GM12875 (cell line): ENCODE results near the gene PRICKLE3.

Source experiments
- H3K4me3 ChIP-seq: one replicate; pipeline ENCODE4 v1.5.1; 2011; ENCODE audit warnings: low read depth, low read length, control low read depth
- TF ChIP-seq, protein P1 (sequence below): IDR thresholded peaks from 2 replicates; pipeline ENCODE4 v1.5.1; 2011; ENCODE audit warnings: low read depth, mild to moderate bottlenecking, control low read depth, inconsistent platforms, low read length, moderate library complexity, borderline replicate concordance; ENCODE audit not compliant: insufficient read depth

PRICKLE3 gene

DNA sequence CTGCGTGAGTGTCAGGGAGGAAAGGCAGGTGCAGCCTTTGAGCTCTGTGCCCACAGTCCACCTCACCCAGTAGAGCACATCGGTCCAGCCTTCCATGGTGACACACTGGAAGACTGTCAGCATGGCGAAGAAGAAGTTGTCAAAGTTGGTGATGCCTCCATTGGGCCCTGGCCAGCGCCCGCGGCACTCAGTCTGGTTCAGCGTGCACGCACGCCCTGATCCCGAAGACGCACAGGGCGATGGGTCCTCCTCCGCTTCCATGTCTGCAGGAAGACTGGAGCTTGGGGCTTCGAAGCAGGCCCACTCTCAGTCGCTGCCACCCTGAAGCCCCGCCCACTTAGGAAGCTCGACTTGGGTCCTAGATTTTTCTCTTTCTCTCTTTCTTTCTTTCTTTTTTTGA is 42.0 kb upstream of the PRICKLE3 start:
- TF ChIP-seq, protein P1, sequence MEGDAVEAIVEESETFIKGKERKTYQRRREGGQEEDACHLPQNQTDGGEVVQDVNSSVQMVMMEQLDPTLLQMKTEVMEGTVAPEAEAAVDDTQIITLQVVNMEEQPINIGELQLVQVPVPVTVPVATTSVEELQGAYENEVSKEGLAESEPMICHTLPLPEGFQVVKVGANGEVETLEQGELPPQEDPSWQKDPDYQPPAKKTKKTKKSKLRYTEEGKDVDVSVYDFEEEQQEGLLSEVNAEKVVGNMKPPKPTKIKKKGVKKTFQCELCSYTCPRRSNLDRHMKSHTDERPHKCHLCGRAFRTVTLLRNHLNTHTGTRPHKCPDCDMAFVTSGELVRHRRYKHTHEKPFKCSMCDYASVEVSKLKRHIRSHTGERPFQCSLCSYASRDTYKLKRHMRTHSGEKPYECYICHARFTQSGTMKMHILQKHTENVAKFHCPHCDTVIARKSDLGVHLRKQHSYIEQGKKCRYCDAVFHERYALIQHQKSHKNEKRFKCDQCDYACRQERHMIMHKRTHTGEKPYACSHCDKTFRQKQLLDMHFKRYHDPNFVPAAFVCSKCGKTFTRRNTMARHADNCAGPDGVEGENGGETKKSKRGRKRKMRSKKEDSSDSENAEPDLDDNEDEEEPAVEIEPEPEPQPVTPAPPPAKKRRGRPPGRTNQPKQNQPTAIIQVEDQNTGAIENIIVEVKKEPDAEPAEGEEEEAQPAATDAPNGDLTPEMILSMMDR, result no peak
- H3K4me3 ChIP-seq, result no peak overlapping the region

DNA sequence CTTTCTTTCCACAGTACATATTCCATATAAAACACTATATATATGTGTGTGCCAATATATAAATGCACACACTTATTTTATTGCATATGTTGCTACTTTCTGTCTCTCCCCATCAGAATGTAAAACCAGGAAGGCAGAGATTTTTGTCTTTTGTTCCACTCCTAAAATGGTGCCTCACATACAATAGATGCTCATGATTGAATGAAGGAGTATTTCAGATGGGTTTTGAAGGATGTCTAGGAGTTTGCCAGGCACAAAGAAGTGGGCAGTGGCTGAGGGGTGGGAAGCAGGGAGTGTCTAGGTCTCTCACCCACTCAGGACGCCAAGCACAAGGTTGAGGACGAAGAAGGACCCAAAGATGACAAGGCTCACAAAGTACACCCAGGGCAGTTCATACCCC is 41.6 kb upstream of the PRICKLE3 start:
- H3K4me3 ChIP-seq, result no peak overlapping the region
- TF ChIP-seq, protein P1, result no peak

DNA sequence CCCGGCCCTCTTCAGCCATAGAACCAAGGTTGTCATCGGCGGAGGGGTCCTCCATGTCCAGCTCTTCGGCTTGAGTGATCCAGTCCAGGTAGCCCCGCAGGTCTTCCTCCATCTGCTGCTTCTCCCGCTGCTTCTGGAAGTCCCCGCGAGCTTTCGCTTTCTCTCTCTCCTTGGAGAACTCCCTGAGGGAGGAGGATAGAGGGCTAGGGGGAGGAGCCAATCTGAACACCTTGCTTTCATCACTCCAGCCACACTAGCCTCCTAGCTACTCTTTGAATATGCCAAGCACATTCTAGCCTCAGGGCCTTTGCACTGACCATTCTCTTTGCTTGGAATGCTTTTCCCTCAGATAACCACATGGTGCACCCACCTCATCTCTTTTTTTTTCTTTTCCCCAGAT is 40.8 kb upstream of the PRICKLE3 start:
- H3K4me3 ChIP-seq, result no peak overlapping the region
- TF ChIP-seq, protein P1, result no peak

DNA sequence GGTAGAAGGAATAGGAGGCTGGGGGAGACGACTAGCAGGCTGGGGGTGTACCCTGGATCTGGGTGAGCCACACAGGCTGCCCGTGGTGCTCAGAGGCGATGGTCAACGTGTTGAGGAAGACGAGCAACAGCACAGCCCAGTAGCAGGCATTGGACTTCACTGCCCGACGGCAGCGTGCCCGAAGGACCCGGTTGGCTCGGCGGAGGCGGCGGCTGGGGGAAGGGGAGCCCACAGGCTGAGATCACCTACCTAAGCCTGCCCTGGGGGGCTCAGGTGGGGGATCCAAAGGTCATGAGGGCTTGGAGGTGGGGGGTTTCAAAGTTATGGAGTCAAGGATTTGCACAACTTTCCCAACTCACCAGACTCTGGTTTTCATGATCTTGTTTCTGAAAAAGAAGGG is 39.7 kb upstream of the PRICKLE3 start:
- H3K4me3 ChIP-seq, result no peak overlapping the region
- TF ChIP-seq, protein P1, result no peak

DNA sequence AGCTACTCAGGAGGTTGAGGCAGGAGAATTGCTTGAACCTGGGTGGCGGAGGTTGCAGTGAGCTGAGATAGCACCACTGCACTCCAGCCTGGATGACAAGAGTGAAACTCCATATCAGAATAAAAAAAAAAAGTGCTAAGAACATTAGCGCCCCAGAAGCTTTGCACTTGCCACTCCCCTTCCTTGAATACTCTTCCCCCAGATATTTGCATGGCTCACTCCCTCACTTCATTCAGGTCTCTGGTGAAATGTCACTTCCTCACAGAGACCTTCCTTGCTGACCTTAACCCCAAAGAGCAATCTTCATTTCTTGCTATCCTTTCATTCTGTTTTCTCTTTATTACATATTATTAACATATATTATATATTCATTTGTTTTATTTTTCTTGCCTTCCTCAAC is 35.7 kb upstream of the PRICKLE3 start:
- H3K4me3 ChIP-seq, result no peak overlapping the region
- TF ChIP-seq, protein P1, result no peak

DNA sequence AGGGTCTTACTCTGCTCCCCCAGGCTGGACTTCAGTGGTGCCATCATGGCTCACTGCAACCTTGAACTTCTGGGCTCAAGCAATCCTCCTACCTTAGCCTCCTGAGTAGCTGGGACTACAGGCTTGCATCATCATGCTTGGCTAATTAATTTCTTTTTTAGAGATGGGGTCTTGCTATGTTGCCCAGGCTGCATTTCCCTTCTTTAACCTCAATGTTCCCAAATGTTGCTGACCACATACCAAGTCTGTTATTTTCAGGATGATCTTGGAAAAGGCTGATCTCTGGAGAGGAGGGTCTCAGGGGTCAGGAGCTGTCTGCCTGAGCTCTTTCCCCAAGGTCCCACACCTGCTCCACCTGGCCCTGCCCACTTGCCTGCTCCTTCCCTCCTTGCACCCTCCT is 33.9 kb upstream of the PRICKLE3 start:
- TF ChIP-seq, protein P1, result no peak
- H3K4me3 ChIP-seq, result no peak overlapping the region

DNA sequence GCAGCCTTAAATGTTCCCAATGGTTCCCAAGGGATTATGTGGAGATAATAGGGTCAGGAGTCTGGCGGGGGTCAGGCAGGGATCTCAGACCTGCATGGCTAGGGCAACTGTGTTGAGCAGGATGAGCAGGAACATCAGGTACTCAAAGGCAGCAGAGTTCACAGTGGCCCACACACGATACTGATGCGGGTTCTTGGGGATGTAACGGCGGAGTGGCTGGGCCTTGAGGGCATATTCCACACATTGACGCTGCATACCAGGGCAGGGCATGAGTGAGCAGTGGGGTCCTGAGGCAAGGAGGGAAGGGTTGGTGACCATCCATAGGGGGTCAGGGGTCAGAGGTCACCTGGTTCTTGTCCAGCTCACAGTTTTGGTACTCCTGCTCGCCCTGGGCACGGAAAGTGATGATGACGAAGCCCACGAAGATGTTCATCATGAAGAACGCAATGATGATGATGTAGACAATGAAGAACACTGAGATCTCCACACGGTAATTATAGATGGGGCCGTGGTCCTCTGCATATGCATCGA is 28.9 kb upstream of the PRICKLE3 start:
- TF ChIP-seq, protein P1, result no peak
- H3K4me3 ChIP-seq, result no peak overlapping the region
